SK-N-MC (cell line): ENCODE data around the gene RGS16.

Source experiments
- EZH2 ChIP-seq: fragments of 200-600 bp; sonication (generic); IDR thresholded peaks from one replicate; pipeline ENCODE4 v1.6.1; 2017; ENCODE audit warnings: antibody characterized with exemption
- POLR2AphosphoS5 ChIP-seq: IDR thresholded peaks from 2 replicates; pipeline ENCODE4 v1.6.1; 2012; ENCODE audit warnings: mild to moderate bottlenecking, low read depth, low read length, borderline replicate concordance

DNA sequence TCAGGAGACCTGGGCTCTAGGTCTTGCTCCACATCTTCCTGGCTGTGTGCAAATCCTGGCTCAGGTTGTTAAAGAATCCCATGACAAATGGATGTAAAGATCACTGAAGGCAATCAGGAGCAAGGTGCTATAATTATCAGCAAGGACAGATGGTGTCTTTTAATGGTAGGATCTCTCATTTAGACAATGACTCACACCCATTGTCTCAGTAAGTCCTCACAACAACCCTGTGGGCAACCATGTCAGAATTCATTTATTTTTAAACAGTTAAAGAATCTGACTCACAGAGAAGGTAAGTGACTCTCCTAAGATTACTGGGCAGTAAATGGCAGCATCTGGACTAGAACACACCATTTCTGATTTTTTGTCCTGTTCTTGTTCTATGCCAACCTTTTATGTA lies 47.9 kb downstream of the RGS16 start:
- TF ChIP-seq POLR2AphosphoS5 (no peak), EZH2 (no peak)
